Endodermal cell (in vitro differentiated cells): ENCODE results near the gene PRKCE. TPM values are rescaled to one million over a fixed set of nuclear protein-coding genes. Genes with fewer than 3 reads are reported as not detected.

Experiments used
- DNase-seq: peaks from one replicate; pipeline ENCODE4 v3.0.0-alpha.2; 2017
- H3K27ac ChIP-seq: 2 replicates; pipeline ENCODE4 v1.5.1; 2013; ENCODE audit warnings: mild to moderate bottlenecking, low read depth, low read length, moderate library complexity
- H3K27me3 ChIP-seq: 2 replicates; pipeline ENCODE4 v1.6.1; 2013; ENCODE audit warnings: mild to moderate bottlenecking, low read length, moderate library complexity; ENCODE audit not compliant: insufficient read depth, control insufficient read depth, poor library complexity, severe bottlenecking
- H3K36me3 ChIP-seq: 2 replicates; pipeline ENCODE4 v1.7.0; 2013; ENCODE audit warnings: mild to moderate bottlenecking, low read length, moderate library complexity; ENCODE audit not compliant: control insufficient read depth, insufficient read depth
- H3K4me1 ChIP-seq: one replicate; pipeline ENCODE4 v1.7.0; 2013; ENCODE audit warnings: low read length; ENCODE audit not compliant: control insufficient read depth, insufficient read depth
- H3K4me3 ChIP-seq: 2 replicates; pipeline ENCODE4 v1.5.1; 2013; ENCODE audit warnings: mild to moderate bottlenecking, low read length, moderate library complexity
- H3K9ac ChIP-seq: 2 replicates; pipeline ENCODE4 v1.6.1; 2013; ENCODE audit warnings: mild to moderate bottlenecking, low read length, moderate library complexity; ENCODE audit not compliant: poor library complexity, severe bottlenecking; ENCODE audit errors: extremely low read depth
- H3K9me3 ChIP-seq: 2 replicates; pipeline ENCODE4 v1.6.1; 2013; ENCODE audit warnings: mild to moderate bottlenecking, low read length, moderate library complexity; ENCODE audit not compliant: control insufficient read depth
- H3K27ac Mint-ChIP-seq: 2 replicates; pipeline ENCODE4 v1.8.0; 2020; ENCODE audit warnings: mixed read lengths
- H3K27me3 Mint-ChIP-seq: 2 replicates; pipeline ENCODE4 v1.8.0; 2021; ENCODE audit warnings: mild to moderate bottlenecking, mixed read lengths; ENCODE audit not compliant: insufficient read depth
- H3K36me3 Mint-ChIP-seq: 2 replicates; pipeline ENCODE4 v1.8.0; 2020; ENCODE audit warnings: low read depth, mixed read lengths
- H3K4me1 Mint-ChIP-seq: 2 replicates; pipeline ENCODE4 v1.8.0; 2020; ENCODE audit warnings: mixed read lengths
- H3K4me3 Mint-ChIP-seq: 2 replicates; pipeline ENCODE4 v1.8.0; 2020; ENCODE audit warnings: mild to moderate bottlenecking, moderate library complexity, mixed read lengths
- H3K9me3 Mint-ChIP-seq: 2 replicates; pipeline ENCODE4 v1.8.0; 2020; ENCODE audit warnings: mild to moderate bottlenecking, mixed read lengths
- CTCF ChIP-seq: fragments of 200-600 bp; sonication (generic); conservative IDR thresholded peaks from 2 replicates; pipeline ENCODE4 v1.5.0; 2021; ENCODE audit warnings: antibody characterized with exemption, mild to moderate bottlenecking
- WGBS, 2 experiments: methylation state at CpG; one replicate each; pipeline versions ENCODE4 v1.1.5 to v1.1.7; 2013; ENCODE audit warnings: missing lambda C conversion rate in 2 of 2, mixed read lengths in 1 of 2; ENCODE audit not compliant: insufficient coverage in 1 of 2, insufficient read length in 1 of 2; 5-methylcytosine and 5-hydroxymethylcytosine counted together
- total RNA-seq, 2 donors: library from RNA; stranded (reverse); fragmentation: NEBNext Ultra II Directional in 1 of 2; extraction: Animal tissue kit (Norgen Biotek cat#: 25700) in 1 of 2; gene quantifications; 2 replicates in 1 of 2; 3 replicates in 1 of 2; pipeline ENCODE4 v1.2.1, GENCODE V29; 2021

PRKCE gene
- total RNA-seq, 2 donors from 2014 or later = 1.4 to 1.7 TPM

- no peak overlapping the region for H3K4me3 ChIP-seq
- H3K9ac ChIP-seq = no peak overlapping the region
- no CpG with 5 or more reads among the region's 1 CpG for WGBS, 2 experiments
- peaks cover 2% of the 10 kb centered on the region for H3K36me3 Mint-ChIP-seq
- H3K9me3 ChIP-seq = peaks cover 18% of the 10 kb centered on the region
- no peaks in the 10 kb centered on the region for H3K36me3 ChIP-seq
- no peak overlapping the region for H3K27ac Mint-ChIP-seq
- no peak for TF ChIP-seq CTCF
- H3K4me3 Mint-ChIP-seq = no peak overlapping the region
- no peaks in the 10 kb centered on the region for H3K4me1 ChIP-seq
- peaks cover 3% of the 10 kb centered on the region for H3K27me3 Mint-ChIP-seq
- no peaks in the 10 kb centered on the region for H3K27me3 ChIP-seq
- no peak for DNase-seq
- H3K27ac ChIP-seq = no peak overlapping the region
- H3K4me1 Mint-ChIP-seq = no peaks in the 10 kb centered on the region
- peaks cover 25% of the 10 kb centered on the region for H3K9me3 Mint-ChIP-seq
Measured at GRCh38 chr2:46208766-46209165, 557.3 kb downstream of the PRKCE start.

GRCh38 chr2:46210063-46210462 is 558.6 kb downstream of the PRKCE start:
- Mint-ChIP-seq H3K9me3 (peaks cover 26% of the 10 kb centered on the region), H3K27ac (no peak overlapping the region), H3K4me3 (no peak overlapping the region)

GRCh38 chr2:46211461-46211860 is 560.0 kb downstream of the PRKCE start:
- no peak for DNase-seq
- no peak overlapping the region for H3K27ac Mint-ChIP-seq
- H3K9me3 ChIP-seq = peaks cover 18% of the 10 kb centered on the region
- H3K9ac ChIP-seq = no peak overlapping the region
- no peak overlapping the region for H3K27ac ChIP-seq
- H3K36me3 Mint-ChIP-seq = peaks cover 2% of the 10 kb centered on the region
- no peaks in the 10 kb centered on the region for H3K4me1 ChIP-seq
- no peak overlapping the region for H3K4me3 Mint-ChIP-seq
- 100% methylated on average over 1 of the region's 1 CpG; no CpG with 5 or more reads in 1 of the 2 experiments for WGBS, 2 experiments
- H3K4me3 ChIP-seq = no peak overlapping the region
- peaks cover 38% of the 10 kb centered on the region for H3K9me3 Mint-ChIP-seq
- peaks cover 3% of the 10 kb centered on the region for H3K27me3 Mint-ChIP-seq
- no peaks in the 10 kb centered on the region for H3K36me3 ChIP-seq
- no peaks in the 10 kb centered on the region for H3K4me1 Mint-ChIP-seq
- no peak for TF ChIP-seq CTCF
- no peaks in the 10 kb centered on the region for H3K27me3 ChIP-seq

More at GRCh38 chr2:46210063-46210462, 558.6 kb downstream of the PRKCE start:
- peaks cover 3% of the 10 kb centered on the region for H3K27me3 Mint-ChIP-seq
- TF ChIP-seq CTCF = no peak
- H3K36me3 Mint-ChIP-seq = peaks cover 2% of the 10 kb centered on the region
- peaks cover 18% of the 10 kb centered on the region for H3K9me3 ChIP-seq
- no peak overlapping the region for H3K4me3 ChIP-seq
- no peak overlapping the region for H3K9ac ChIP-seq
- DNase-seq = no peak
- no peaks in the 10 kb centered on the region for H3K27me3 ChIP-seq
- H3K36me3 ChIP-seq = no peaks in the 10 kb centered on the region
- H3K27ac ChIP-seq = no peak overlapping the region
- H3K4me1 ChIP-seq = no peaks in the 10 kb centered on the region
- 83 to 85% methylated on average over 1 of the region's 1 CpG for WGBS, 2 experiments
- no peaks in the 10 kb centered on the region for H3K4me1 Mint-ChIP-seq
